GM12874 (cell line): Measurements from ENCODE around the gene SKAP2.

Experiments
- TF ChIP-seq, protein P1 (sequence below): IDR thresholded peaks from 2 replicates; pipeline ENCODE4 v1.5.1; 2011; ENCODE audit warnings: low read depth, mild to moderate bottlenecking, control low read depth, low read length, moderate library complexity; ENCODE audit not compliant: insufficient read depth

SKAP2 gene, protein sequence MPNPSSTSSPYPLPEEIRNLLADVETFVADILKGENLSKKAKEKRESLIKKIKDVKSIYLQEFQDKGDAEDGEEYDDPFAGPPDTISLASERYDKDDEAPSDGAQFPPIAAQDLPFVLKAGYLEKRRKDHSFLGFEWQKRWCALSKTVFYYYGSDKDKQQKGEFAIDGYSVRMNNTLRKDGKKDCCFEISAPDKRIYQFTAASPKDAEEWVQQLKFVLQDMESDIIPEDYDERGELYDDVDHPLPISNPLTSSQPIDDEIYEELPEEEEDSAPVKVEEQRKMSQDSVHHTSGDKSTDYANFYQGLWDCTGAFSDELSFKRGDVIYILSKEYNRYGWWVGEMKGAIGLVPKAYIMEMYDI

DNA sequence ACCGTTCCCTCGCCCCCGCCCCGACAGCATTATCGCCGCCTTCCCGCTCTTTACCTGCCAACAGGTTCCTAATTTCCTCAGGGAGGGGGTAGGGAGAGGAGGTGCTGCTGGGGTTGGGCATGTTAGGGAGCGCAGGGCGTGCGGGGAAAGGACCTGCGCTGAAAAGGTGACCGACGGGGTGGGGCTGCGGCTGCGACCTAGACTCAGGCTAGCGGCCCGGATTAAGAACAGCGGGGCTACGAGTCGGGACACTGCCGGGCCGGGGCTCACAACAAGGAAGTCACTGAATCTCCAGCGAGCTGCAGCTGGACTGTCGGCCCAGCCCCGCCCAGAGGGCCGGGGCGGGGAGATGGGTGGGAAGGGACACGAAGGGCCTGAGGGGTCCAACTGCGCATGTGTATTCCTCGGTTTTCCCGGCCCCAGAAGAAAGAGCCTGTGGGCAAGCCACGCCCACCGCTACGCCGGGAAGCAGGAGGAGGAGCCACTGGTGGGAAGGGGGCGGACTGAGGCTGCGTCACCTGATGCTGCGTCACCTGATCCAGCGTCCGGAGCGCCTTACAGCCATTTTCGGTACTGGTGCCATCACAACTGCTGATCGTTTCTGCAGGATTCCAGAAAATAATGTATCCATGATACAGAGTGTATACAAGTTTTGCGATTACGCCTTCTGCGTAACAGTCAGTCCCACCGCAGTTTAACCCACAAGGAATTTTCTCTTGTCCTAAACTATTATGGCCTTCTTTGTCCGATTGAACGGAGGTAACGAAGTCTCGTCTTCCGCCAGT is at the start of gene SKAP2:
Gene SKAP2 (minus strand): TSS at position 282 of the 785 bp plus-strand sequence. CDS start 161 bp downstream, at position 121.
- TF ChIP-seq, protein P1, sequence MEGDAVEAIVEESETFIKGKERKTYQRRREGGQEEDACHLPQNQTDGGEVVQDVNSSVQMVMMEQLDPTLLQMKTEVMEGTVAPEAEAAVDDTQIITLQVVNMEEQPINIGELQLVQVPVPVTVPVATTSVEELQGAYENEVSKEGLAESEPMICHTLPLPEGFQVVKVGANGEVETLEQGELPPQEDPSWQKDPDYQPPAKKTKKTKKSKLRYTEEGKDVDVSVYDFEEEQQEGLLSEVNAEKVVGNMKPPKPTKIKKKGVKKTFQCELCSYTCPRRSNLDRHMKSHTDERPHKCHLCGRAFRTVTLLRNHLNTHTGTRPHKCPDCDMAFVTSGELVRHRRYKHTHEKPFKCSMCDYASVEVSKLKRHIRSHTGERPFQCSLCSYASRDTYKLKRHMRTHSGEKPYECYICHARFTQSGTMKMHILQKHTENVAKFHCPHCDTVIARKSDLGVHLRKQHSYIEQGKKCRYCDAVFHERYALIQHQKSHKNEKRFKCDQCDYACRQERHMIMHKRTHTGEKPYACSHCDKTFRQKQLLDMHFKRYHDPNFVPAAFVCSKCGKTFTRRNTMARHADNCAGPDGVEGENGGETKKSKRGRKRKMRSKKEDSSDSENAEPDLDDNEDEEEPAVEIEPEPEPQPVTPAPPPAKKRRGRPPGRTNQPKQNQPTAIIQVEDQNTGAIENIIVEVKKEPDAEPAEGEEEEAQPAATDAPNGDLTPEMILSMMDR: no peak

DNA sequence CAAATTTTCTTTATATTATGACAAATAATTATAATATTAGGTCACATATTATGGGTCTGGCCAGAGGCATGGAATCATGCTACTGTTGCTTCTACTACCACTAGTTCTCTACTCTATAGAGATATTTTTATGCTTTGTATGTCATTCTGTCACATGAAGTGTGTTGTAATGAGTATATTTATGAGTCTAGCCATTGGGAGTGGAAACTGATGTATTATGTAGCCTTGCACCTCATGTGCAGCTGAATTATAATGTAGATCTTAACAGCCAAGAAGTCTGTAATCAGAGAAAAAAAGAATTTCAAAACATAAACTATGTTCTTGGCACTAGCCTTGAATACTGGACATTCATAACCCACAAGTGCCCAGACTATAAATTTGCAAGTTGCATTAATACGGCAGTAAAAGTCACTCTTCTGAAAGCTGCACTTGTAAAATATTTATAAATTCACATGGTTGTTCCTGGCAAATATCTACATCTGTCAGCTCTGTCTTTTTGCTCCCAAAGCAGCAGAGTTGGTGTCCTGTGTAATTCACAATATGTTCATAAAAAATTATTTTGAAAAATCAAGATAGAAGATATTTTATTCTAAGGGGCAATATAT is 48.6 kb upstream of the SKAP2 start:
- TF ChIP-seq, protein P1: no peak

DNA sequence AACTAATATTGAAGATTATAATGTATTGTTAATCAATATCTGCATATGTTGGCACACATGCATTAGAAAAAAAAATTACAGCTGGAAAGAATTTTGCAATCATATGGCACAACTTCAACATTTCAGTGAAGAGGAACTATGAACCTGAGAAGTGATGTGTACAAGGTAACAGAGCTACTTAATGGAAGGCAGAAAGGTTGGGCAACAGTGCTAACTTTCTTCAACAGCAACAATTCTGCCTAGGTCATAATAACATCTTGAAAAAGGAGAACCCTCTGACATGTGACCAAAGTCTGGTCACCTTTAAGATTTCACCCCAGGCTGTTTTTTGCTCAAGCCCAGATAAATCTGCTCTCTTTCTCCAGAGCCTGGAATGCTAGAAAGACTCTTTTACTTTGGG is 47.9 kb upstream of the SKAP2 start:
- TF ChIP-seq, protein P1: no peak

DNA sequence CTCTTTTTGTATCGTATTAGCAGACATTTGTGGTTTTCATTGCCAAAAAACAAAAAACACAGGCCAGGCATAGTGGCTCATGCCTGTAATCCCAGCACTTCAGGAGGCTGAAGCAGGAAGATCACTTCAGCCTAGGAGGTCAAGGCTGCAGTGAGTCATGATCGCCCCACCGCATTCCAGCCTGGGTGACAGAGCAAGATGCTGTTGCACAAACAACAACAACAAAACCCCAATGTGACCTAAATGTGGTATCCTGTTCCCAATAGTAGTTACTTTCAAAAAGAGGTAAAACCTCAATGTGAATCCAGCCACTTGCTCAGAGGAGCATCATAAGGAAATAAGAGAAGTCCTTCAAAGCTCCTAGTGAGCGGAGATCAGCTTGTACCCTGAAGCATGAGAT is 45.8 kb upstream of the SKAP2 start:
- TF ChIP-seq, protein P1: no peak

DNA sequence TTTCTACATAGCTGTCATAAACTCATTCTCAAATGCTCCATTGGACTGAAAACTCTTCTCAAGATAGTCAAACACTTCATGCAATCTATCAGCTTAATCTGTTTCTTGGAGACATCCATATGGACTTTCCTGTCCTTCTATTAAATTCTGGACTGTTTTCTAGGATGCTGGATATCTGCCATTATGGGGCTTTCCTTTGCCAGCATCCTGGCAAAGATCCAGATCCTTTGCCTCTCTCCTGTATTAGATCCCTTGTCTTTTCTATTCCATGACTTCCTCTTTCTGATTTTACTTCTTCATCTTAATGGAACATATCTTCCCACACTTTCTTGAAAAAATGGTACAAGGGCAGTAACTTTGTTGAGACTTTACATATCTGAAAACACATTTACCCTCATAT is 35.9 kb upstream of the SKAP2 start:
- TF ChIP-seq, protein P1: no peak

DNA sequence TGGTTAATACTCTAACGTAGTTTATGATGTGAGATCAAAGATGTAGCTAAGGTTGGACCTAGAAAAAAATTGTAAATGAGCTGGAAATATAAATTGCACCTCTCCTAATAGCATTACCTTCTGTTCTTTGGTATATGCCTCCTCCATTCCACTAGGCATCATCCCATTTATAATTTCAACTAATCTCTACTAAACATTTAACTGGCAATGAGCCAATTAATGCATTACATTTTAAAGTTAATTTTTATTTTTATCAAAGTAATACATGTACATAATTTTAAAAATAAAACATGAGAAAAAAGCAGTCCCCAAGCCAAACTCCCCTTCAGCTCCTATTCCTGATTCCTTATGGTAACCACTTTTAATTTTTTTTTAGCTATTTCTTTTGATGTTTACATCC is 35.1 kb upstream of the SKAP2 start:
- TF ChIP-seq, protein P1: no peak

DNA sequence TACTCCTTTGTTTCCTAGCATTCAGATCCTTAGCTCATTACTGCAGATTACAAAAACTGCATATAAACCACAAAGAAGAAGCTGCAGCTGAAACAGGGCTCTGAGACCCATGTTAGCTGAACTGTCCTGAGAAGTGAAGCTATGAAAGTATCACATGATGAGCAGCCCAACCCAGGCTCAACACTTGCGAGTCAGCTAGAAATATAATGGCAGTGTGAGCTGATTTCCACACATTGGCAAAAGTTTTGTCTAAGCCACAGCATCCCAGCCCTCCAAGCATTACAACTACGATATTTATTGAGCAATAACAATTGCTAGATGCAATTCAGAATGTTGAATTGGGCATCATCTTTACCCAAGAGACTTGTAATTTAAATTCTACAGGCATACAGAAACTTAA is 34.5 kb upstream of the SKAP2 start:
- TF ChIP-seq, protein P1: no peak
